Neural cell (in vitro differentiated cells): ENCODE data around the gene GPRC6A. TPM values are rescaled to one million over a fixed set of nuclear protein-coding genes. Genes with fewer than 3 reads are reported as not detected.

Experiments
- H2AFZ ChIP-seq: fragments of 200-600, 300-800 bp; sonication (generic), shearing (Covaris generic); 2 replicates; pipeline ENCODE4 v1.6.0; 2014; ENCODE audit warnings: low read depth, mild to moderate bottlenecking, antibody characterized with exemption, low read length, moderate library complexity
- H3F3A ChIP-seq: fragments of 200-600 bp; shearing (Covaris generic); 2 replicates; pipeline ENCODE4 v1.6.1; 2016; ENCODE audit warnings: mild to moderate bottlenecking, moderate library complexity, mixed read lengths, antibody characterized with exemption, low read length; ENCODE audit not compliant: insufficient read depth, poor library complexity, severe bottlenecking
- H3K27ac ChIP-seq: fragments of 200-600, 300-800 bp; sonication (generic), shearing (Covaris generic); 2 replicates; pipeline ENCODE4 v1.5.1; 2014; ENCODE audit warnings: mild to moderate bottlenecking, low read length, moderate library complexity
- H3K27me3 ChIP-seq: fragments of 300-800, 200-600 bp; sonication (generic), shearing (Covaris generic); 2 replicates; pipeline ENCODE4 v1.6.0; 2014; ENCODE audit warnings: mild to moderate bottlenecking, low read depth, low read length, moderate library complexity; ENCODE audit not compliant: insufficient read depth
- H3K36me3 ChIP-seq: fragments of 300-800, 200-600 bp; sonication (generic), shearing (Covaris generic); 2 replicates; pipeline ENCODE4 v1.5.1; 2014; ENCODE audit warnings: mild to moderate bottlenecking, antibody characterized with exemption, low read length, moderate library complexity; ENCODE audit not compliant: insufficient read depth
- H3K4me2 ChIP-seq: fragments of 300-800, 200-600 bp; sonication (generic), shearing (Covaris generic); 2 replicates; pipeline ENCODE4 v1.6.0; 2014; ENCODE audit warnings: mild to moderate bottlenecking, low read length
- H3K4me3 ChIP-seq: fragments of 300-800, 200-600 bp; sonication (generic), shearing (Covaris generic); 2 replicates; pipeline ENCODE4 v1.5.1; 2014; ENCODE audit warnings: mild to moderate bottlenecking, low read length, moderate library complexity
- H3K79me2 ChIP-seq: fragments of 200-600 bp; shearing (Covaris generic); replicated peaks from 2 replicates; pipeline ENCODE4 v1.6.0; 2014; ENCODE audit warnings: mild to moderate bottlenecking, low read length, moderate library complexity; ENCODE audit not compliant: insufficient read depth
- H3K9ac ChIP-seq: fragments of 300-800, 200-600 bp; sonication (generic), shearing (Covaris generic); 2 replicates; pipeline ENCODE4 v1.6.1; 2016; ENCODE audit warnings: mild to moderate bottlenecking, low read length, mixed read lengths
- H3K9me2 ChIP-seq: fragments of 200-600 bp; shearing (Covaris generic); 2 replicates; pipeline ENCODE4 v1.6.1; 2016; ENCODE audit warnings: mild to moderate bottlenecking, low read length, mixed read lengths; ENCODE audit not compliant: insufficient read depth
- H3K9me3 ChIP-seq: fragments of 200-600, 300-800 bp; sonication (generic), shearing (Covaris generic); 2 replicates; pipeline ENCODE4 v1.6.1; 2016; ENCODE audit warnings: mild to moderate bottlenecking, mixed run types, low read length, moderate library complexity, mixed read lengths
- H4K20me1 ChIP-seq: fragments of 200-600 bp; shearing (Covaris generic); 2 replicates; pipeline ENCODE4 v1.6.1; 2016; ENCODE audit warnings: mild to moderate bottlenecking, mixed run types; ENCODE audit not compliant: insufficient read depth
- EP300 ChIP-seq: fragments of 450-650 bp; conservative IDR thresholded peaks from 2 replicates; pipeline ENCODE4 v1.6.1; 2014; ENCODE audit warnings: antibody characterized with exemption, mild to moderate bottlenecking, moderate library complexity; ENCODE audit not compliant: poor library complexity, severe bottlenecking
- EZH2 ChIP-seq: fragments of 200-600, 300-800 bp; shearing (Covaris generic), sonication (generic); IDR thresholded peaks from 2 replicates; pipeline ENCODE4 v1.6.1; 2014; ENCODE audit warnings: antibody characterized with exemption, low read length, borderline replicate concordance, mild to moderate bottlenecking; ENCODE audit not compliant: insufficient read depth, poor library complexity, severe bottlenecking
- MXI1 ChIP-seq: fragments of 450-650 bp; conservative IDR thresholded peaks from 2 replicates; pipeline ENCODE4 v1.6.1; 2014; ENCODE audit warnings: antibody characterized with exemption, mild to moderate bottlenecking; ENCODE audit not compliant: poor library complexity, severe bottlenecking
- POLR2AphosphoS5 ChIP-seq: IDR thresholded peaks from 2 replicates; pipeline ENCODE4 v1.6.1; 2012
- RAD21 ChIP-seq: fragments of 450-650 bp; conservative IDR thresholded peaks from 2 replicates; pipeline ENCODE4 v1.6.1; 2014; ENCODE audit warnings: antibody characterized with exemption, mild to moderate bottlenecking, moderate library complexity
- SMC3 ChIP-seq: fragments of 450-650 bp; conservative IDR thresholded peaks from 2 replicates; pipeline ENCODE4 v1.6.1; 2014; ENCODE audit warnings: antibody characterized with exemption, mild to moderate bottlenecking, moderate library complexity; ENCODE audit not compliant: poor library complexity
- TAF1 ChIP-seq: IDR thresholded peaks from 2 replicates; pipeline ENCODE4 v1.6.1; 2012; ENCODE audit warnings: low read depth
- polyA plus RNA-seq: library from polyadenylated mRNA; depleted of rRNA; stranded (reverse); fragments of >200 nt; gene quantifications from 2 replicates; pipeline ENCODE4 v1.2.3, GENCODE V29; 2014
- TF ChIP-seq, protein P1 (sequence below): IDR thresholded peaks from 2 replicates; pipeline ENCODE4 v1.6.1; 2012; ENCODE audit warnings: borderline replicate concordance
- TF ChIP-seq, protein P2 (sequence below): fragments of 450-650 bp; IDR thresholded peaks from 2 replicates; pipeline ENCODE4 v1.5.1; 2014; ENCODE audit warnings: antibody characterized with exemption, mild to moderate bottlenecking, moderate library complexity; ENCODE audit not compliant: poor library complexity, severe bottlenecking

GPRC6A gene
- polyA plus RNA-seq, 1 donor from 2014 or later = not detected

DNA sequence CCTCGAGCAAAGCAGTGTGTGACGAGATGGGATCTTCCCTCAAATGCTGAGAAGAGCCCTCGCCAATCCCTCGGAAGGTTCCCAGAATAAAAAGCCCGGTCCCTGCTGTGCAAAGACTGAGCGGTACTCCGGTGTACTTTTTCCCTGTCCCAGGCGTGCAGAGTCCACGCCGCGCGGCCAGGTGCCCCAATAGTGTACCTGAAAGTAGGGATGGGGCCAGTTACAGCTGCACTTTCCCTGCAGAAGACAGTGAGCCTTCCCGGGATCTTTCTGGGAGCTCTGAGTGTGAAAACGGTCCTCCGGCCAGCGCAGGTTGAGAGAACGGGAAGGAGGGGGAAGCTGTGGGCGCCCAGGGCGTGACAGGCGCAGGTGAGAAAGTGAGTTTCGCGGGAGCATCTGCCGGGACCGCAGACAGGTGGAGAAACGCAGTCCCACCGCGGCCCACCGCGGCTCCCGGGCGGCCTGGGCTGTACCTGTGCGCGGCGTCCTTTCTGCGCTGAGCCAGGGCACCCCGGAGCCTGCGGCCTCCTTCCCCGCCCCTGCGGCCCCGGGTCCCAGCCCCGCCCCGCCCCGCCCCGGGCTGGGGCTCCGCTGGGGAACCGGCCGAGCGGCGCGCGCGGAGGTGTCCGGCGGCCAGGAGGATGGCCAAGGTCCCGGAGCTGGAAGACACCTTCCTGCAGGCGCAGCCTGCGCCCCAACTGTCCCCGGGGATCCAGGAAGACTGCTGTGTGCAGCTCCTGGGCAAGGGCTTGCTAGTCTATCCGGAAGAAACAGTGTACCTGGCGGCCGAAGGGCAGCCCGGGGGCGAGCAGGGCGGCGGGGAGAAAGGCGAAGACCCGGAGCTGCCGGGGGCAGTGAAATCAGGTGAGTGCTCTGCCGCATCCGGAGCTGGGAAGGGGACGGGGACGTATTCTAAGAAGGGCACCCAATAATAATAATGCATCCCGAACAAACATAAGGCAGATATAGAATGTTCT, 48.0 kb upstream of the GPRC6A start, which contains the start of gene RFX6:
Gene RFX6 (plus strand): TSS at position 608 of the 977 bp plus-strand sequence. CDS start 34 bp downstream, at position 642.
- Histone ChIP-seq H3K4me2 (peak within 1 kb of the TSS; percentile 63), H3K9me3 (no peaks in the 10 kb centered on the region), H3K36me3 (no peaks in the 10 kb centered on the region), H3K4me3 (peak within 1 kb of the TSS; percentile 66), H3K27me3 (peaks cover 71% of the 10 kb centered on the region), H3K27ac (no peak within 1 kb of the TSS), H2AFZ (no peak within 1 kb of the TSS), H3K79me2 (no peaks in the 10 kb centered on the region), H3K9me2 (no peaks in the 10 kb centered on the region), H3F3A (no peaks in the 10 kb centered on the region), H4K20me1 (no peaks in the 10 kb centered on the region), H3K9ac (no peak within 1 kb of the TSS)
- TF ChIP-seq MXI1 (no peak), SMC3 (no peak), EZH2 (no peak), POLR2AphosphoS5 (no peak)

DNA sequence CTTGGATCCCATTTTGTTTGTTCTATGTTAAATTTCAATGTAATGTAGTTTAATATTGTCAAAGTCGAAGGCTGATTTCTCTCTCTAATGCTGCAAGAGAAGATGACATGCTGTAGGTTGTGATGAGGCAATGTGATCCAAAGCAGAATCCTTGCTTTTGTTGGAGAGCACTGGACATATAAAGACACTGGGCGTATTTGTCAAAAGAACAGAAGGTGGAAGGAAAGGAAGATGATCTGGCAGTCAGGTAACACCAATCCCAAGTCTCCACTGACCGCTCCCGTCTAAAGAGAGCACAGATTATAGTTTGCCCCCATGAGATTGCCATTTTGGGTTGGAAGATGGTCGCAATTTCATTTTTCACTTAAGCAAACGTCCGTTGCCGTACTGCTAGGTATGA, 47.2 kb upstream of the GPRC6A start:
- Histone ChIP-seq H3K27ac (no peak overlapping the region), H3K27me3 (peaks cover 71% of the 10 kb centered on the region), H4K20me1 (no peaks in the 10 kb centered on the region), H3K4me3 (peak overlapping the region; percentile 66), H3F3A (no peaks in the 10 kb centered on the region), H3K36me3 (no peaks in the 10 kb centered on the region), H3K79me2 (no peaks in the 10 kb centered on the region), H3K9me3 (no peaks in the 10 kb centered on the region), H3K4me2 (no peak overlapping the region), H2AFZ (no peak overlapping the region), H3K9me2 (no peaks in the 10 kb centered on the region), H3K9ac (no peak overlapping the region)
- TF ChIP-seq SMC3 (no peak), EP300 (no peak), TAF1 (no peak), RAD21 (no peak), POLR2AphosphoS5 (no peak), MXI1 (no peak), EZH2 (no peak)
- TF ChIP-seq, protein P1, sequence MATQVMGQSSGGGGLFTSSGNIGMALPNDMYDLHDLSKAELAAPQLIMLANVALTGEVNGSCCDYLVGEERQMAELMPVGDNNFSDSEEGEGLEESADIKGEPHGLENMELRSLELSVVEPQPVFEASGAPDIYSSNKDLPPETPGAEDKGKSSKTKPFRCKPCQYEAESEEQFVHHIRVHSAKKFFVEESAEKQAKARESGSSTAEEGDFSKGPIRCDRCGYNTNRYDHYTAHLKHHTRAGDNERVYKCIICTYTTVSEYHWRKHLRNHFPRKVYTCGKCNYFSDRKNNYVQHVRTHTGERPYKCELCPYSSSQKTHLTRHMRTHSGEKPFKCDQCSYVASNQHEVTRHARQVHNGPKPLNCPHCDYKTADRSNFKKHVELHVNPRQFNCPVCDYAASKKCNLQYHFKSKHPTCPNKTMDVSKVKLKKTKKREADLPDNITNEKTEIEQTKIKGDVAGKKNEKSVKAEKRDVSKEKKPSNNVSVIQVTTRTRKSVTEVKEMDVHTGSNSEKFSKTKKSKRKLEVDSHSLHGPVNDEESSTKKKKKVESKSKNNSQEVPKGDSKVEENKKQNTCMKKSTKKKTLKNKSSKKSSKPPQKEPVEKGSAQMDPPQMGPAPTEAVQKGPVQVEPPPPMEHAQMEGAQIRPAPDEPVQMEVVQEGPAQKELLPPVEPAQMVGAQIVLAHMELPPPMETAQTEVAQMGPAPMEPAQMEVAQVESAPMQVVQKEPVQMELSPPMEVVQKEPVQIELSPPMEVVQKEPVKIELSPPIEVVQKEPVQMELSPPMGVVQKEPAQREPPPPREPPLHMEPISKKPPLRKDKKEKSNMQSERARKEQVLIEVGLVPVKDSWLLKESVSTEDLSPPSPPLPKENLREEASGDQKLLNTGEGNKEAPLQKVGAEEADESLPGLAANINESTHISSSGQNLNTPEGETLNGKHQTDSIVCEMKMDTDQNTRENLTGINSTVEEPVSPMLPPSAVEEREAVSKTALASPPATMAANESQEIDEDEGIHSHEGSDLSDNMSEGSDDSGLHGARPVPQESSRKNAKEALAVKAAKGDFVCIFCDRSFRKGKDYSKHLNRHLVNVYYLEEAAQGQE = no peak
- TF ChIP-seq, protein P2, sequence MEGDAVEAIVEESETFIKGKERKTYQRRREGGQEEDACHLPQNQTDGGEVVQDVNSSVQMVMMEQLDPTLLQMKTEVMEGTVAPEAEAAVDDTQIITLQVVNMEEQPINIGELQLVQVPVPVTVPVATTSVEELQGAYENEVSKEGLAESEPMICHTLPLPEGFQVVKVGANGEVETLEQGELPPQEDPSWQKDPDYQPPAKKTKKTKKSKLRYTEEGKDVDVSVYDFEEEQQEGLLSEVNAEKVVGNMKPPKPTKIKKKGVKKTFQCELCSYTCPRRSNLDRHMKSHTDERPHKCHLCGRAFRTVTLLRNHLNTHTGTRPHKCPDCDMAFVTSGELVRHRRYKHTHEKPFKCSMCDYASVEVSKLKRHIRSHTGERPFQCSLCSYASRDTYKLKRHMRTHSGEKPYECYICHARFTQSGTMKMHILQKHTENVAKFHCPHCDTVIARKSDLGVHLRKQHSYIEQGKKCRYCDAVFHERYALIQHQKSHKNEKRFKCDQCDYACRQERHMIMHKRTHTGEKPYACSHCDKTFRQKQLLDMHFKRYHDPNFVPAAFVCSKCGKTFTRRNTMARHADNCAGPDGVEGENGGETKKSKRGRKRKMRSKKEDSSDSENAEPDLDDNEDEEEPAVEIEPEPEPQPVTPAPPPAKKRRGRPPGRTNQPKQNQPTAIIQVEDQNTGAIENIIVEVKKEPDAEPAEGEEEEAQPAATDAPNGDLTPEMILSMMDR = no peak
